B cell (primary cell): ENCODE data around the gene WEE1.

Experiments
- EZH2 ChIP-seq: IDR thresholded peaks from 2 replicates; pipeline ENCODE4 v1.6.1; 2012; ENCODE audit warnings: borderline replicate concordance, low read depth, mild to moderate bottlenecking, moderate library complexity, low read length; ENCODE audit not compliant: insufficient read depth, poor library complexity, severe bottlenecking
- TF ChIP-seq, protein P1 (sequence below): fragments of 200-600 bp; IDR thresholded peaks from one replicate; pipeline ENCODE4 v1.8.0; 2022; ENCODE audit warnings: antibody characterized with exemption, mild to moderate bottlenecking

DNA sequence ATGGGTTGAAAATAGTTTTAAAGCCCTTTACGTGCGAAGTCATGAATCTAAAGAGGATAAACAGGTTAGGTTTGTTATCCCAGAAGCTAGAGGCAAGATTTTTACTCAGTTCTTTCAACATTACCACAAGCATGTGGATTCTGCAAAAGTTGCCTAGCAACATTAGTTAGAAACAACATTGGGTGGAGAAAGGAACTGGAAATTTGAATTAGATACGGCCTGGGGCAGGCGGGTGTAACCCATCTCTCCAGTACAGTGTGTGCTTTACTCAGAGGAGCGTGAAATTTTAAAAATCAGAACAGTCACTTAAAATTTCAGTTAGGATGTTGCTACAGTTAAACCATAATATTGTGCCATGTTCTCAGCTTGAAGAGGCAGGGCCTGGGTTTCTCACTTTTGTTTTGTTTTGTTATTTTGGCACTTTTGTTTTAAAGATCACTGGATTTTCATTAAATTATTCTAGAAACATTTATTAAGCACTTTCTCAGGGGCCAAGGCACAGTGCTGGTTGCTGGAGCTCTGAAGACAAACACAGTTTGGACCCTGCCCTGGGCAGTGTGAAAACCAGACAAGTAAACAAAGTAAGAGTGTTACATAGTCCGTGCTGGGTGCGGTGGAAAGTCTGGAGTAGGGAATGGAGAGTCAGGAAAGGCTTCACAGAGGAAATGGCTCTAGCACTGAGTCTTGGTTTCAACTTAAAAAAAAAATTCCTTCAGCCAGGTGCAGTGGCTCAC is 4.4 kb upstream of the WEE1 start:
- TF ChIP-seq, protein P1, sequence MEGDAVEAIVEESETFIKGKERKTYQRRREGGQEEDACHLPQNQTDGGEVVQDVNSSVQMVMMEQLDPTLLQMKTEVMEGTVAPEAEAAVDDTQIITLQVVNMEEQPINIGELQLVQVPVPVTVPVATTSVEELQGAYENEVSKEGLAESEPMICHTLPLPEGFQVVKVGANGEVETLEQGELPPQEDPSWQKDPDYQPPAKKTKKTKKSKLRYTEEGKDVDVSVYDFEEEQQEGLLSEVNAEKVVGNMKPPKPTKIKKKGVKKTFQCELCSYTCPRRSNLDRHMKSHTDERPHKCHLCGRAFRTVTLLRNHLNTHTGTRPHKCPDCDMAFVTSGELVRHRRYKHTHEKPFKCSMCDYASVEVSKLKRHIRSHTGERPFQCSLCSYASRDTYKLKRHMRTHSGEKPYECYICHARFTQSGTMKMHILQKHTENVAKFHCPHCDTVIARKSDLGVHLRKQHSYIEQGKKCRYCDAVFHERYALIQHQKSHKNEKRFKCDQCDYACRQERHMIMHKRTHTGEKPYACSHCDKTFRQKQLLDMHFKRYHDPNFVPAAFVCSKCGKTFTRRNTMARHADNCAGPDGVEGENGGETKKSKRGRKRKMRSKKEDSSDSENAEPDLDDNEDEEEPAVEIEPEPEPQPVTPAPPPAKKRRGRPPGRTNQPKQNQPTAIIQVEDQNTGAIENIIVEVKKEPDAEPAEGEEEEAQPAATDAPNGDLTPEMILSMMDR: no peak
- no peak for TF ChIP-seq EZH2
